HG03196 (cell line): ENCODE data around the gene TMEM114.
"Not testable (repeated sequence)": the region's sequence is repeated elsewhere in the genome, so short reads cannot be mapped to it uniquely, and the experiment has no call there.

Source experiments
- ATAC-seq: cut with Tn5 transposase; IDR thresholded peaks from one replicate; pipeline ENCODE4 v1.9.1; 2021; ENCODE audit not compliant: unreplicated experiment

Gene TMEM114

GRCh38 chr16:8576141-8577004 is 13.9 kb downstream of the TMEM114 start:
- ATAC-seq = no peak

- ATAC-seq = no peak
Observed at GRCh38 chr16:8575399-8575798, 14.9 kb downstream of the TMEM114 start.

GRCh38 chr16:8572919-8573724 is 17.2 kb downstream of the TMEM114 start:
- ATAC-seq = no peak

GRCh38 chr16:8572063-8572918 is 18.0 kb downstream of the TMEM114 start:
- no peak for ATAC-seq

- no peak for ATAC-seq
Observed at GRCh38 chr16:8571061-8571596, 19.2 kb downstream of the TMEM114 start.

GRCh38 chr16:8570393-8570792 is 19.9 kb downstream of the TMEM114 start:
- not testable (repeated sequence) for ATAC-seq

- no peak for ATAC-seq
Observed at GRCh38 chr16:8569650-8570346, 20.5 kb downstream of the TMEM114 start.

GRCh38 chr16:8568231-8568617 is 22.1 kb downstream of the TMEM114 start:
- ATAC-seq = no peak

- peak; percentile 91 for ATAC-seq
Observed at GRCh38 chr16:8567355-8568230, 22.7 kb downstream of the TMEM114 start.

GRCh38 chr16:8565498-8565897 is 24.8 kb downstream of the TMEM114 start:
- ATAC-seq = no peak

GRCh38 chr16:8564934-8565345 is 25.4 kb downstream of the TMEM114 start:
- no peak for ATAC-seq

GRCh38 chr16:8563944-8564540 is 26.3 kb downstream of the TMEM114 start:
- not testable (repeated sequence) for ATAC-seq

GRCh38 chr16:8561496-8561895 is 28.8 kb downstream of the TMEM114 start:
- no peak for ATAC-seq

- ATAC-seq = no peak
Observed at GRCh38 chr16:8555400-8555799, 34.9 kb downstream of the TMEM114 start.

GRCh38 chr16:8554881-8555280 is 35.4 kb downstream of the TMEM114 start:
- ATAC-seq = no peak

GRCh38 chr16:8554022-8554421 is 36.3 kb downstream of the TMEM114 start:
- no peak for ATAC-seq

GRCh38 chr16:8552487-8553221 is 37.7 kb downstream of the TMEM114 start:
- ATAC-seq = no peak
